ENCODE measurements around the gene ARHGDIG.
"Not testable (repeated sequence)": the region's sequence is repeated elsewhere in the genome, so short reads cannot be mapped to it uniquely, and the experiment has no call there.

Gene ARHGDIG

DNA sequence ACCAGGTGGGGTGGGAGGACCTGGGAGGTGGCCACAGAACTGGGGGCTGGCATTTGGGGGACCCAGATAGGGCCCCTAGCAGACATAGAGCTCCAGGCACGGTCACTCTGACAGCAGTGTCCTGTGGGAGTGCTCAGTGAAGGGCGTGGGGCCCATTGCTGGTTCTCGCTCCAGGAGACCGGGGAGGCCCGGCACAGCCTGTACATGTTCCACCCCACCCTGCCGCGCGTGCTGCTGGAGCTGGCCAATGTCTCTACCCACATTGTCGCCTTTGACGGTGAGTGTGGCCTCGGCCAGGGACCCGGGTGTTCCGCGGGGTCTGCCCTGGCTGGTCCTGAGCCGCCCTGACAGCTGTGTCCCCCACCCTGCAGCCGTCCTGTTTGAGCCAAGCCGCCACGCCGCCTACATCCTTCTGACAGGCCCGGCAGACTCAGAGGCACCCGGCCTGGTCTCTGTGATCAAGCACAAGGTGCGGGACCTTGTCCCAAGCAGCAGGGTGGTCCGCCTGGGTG lies 15.9 kb upstream of the ARHGDIG start:
- no peak for DNase-seq

DNA sequence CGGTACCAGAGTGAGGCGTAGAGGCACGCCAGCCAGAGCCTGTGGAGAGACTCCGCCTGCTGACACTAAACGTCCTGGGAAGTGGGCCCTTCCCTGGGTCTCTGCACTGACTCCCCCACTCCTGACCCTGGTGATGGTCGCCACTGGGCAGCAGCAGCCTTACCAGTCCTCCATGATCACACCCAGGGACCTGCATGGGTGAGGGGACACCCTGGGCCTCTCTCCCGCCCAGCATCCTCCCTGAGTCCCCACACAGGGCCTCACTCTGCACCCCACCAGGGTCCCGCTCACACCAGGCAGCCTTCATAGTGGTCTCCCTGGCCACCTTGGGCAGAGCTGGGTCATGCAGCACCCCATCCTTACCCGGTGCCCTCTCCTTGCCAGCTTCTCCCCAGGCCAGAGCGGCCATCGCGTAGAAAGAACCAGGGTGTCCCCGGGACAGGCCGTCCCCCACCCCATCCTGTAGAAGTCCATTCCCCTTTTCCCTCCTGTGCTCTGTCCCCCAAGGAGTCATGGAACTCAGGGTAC lies 15.3 kb upstream of the ARHGDIG start:
- no peak for DNase-seq

GRCh38 chr16:265711-266110 lies 14.7 kb upstream of the ARHGDIG start:
- no peak for DNase-seq

- DNase-seq = no peak
Observed at GRCh38 chr16:266258-267164, 13.9 kb upstream of the ARHGDIG start.

DNA sequence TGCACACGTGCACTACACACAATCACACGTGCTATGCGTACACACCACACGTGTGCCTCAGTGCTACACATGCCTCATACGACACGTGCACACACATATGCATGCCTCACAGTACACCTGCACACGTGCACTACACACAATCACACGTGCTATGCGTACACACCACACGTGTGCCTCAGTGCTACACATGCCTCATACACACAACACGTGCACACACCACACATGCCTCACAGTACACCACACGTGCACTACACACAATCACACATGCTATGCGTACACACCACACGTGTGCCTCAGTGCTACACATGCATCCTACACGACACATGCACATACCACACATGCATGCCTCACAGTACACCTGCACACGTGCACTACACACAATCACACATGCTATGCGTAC lies 12.8 kb upstream of the ARHGDIG start:
- not testable (repeated sequence) for DNase-seq

DNA sequence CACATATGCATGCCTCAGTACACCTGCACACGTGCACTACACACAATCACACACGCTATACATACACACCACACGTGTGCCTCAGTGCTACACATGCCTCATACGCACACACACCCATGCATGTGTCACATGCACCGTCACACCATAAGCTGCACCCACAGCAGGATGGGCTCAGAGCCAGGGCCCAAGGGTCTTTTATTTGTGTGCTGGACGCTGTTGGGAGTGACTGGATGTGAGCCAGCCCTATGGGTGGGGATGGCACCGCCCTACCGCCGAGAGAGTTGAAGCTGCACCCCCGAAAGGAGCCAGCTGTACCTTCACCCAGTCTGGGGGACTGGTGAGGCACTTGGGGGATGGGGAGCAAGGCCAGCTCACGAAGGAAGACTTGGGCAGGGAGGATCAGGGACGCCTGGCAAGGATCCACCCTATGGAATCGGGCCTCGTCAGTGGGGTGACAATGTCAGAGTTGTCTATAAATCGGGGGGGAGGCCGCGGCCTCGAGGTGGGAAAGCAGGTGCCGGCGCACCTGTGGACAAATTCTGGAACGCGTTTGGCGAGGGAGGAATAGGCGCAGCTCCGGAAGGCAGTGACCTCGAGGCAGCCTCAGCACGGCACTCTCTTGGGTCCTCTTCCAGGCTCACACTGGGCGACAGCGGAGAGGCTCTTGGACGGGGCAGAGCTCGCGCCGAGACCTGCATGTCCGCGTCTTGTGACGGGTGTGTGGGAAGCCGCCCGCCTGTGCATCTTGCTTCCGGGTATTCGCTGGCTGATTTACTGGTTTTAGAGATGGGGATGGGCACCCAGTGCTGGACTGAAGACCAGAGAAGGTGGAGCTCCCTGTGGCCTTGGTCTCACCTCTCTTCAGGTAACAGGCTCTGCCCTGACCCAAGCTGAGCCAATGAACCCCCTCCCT lies 12.0 kb upstream of the ARHGDIG start:
- DNase-seq = no peak

GRCh38 chr16:269061-269796 lies 11.2 kb upstream of the ARHGDIG start:
- DNase-seq = no peak

DNA sequence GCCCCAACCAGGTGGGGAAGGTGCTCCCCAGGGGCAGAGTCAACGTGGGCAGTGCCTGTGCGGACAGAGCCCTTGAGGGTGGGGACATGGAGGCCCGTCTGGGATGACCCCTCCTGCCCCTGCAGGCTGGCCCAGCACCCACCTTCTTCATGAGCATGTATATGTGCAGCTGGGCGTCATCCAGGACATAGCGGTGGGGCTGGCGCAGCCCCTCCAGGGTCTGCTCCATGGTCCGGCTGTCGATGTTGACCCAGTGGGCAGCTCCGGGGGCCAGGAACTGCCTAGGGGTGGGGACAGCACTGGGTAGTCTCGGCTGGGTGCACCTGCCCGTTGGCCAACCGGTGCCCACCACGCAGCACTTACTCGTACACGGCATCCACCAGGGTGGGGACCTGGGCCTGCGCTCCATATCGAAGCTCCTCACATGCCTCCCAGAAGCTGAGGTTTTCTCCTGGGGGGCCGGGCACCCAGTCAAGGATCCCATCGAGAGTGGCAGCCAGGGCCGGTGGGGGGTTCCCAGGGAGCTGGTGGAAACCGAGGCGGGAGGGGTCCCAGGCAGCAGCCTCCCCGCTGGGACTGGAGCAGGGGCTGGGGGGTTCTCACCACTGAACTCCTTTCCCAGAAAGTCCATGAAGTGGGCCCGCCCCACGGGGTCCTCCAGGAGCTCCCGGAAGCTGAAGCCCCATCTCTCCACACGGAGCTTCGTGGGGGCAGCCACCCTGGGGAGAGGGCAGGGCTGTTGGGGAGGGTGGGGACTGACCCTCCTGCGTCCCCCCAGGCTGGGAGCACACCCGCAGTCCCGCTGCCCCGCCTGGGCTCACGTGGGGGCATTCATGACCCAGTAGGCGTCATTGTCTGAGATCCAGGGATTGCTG lies 9.8 kb upstream of the ARHGDIG start:
- no peak for DNase-seq

- DNase-seq = no peak
Observed at GRCh38 chr16:272633-273546, 7.5 kb upstream of the ARHGDIG start.

DNA sequence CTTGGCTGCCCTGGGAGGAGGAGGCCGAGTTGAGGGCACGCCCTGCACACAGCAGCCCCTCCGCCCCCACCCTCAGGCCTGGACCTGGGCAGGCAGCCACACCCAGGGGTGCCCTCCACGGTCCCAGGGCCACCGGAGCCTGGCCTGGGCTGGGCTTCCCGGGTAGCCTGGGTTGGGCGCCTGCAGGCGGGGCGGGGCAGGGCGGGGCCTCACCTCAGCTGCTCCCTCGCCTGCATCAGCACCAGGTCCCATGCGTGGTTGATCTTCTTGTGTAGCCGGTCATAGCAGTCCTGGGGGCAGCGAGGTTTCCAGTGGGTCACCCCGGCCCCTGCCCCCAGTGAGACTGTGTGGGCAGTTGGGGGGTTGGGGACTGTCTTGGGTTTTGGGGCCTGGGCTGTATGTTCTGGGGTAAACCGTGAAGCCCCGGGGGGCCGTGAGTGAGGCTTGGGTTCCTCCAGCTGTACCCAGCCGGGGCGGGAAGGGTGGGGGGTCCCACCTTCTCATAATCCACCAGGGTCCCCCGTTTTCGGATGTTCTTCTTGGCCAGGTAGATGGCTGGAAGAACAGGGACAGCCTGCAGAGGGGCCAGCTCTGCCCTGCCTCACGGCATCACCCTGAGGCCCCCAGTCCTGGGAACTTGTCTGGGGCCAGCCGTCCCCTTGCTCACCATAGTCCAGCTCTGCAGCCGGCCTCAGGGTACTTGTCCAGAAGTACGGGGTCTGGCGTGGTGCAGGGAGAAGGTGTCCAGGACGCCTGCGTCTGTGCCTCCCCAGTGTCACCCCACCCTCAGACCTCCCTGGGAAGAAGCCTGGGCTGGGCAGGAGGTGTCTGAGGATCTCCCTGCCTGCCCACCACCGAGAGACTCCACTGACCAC lies 6.6 kb upstream of the ARHGDIG start:
- no peak for DNase-seq

DNA sequence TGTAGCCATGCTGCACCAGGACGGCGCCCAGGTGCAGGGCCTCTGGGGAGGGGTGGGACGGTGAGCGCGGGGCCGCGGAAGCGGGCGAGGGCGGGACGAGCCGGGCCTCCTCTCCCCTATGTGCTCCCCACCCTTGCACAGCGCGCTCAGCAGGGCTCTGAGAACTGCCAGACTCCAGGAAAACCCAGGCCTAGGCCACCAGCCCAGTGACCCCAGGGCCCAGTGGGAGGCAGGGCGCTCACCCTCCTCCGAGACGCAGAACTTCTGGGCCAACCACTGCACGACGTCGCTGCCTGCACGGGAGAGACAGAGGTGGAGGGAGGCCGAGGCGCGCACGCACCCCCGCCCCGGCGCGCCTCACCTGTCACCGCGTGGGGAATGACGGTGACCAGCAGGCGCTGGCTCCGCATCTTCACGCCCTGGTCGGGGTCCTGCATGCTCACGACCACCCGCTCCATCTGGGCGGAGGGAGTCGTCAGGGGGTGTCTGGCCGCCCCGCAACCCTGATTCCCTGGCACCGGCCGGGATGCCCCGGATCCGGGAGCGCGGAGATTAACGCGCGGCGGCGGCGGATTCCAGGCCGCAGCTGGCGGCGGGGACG lies 5.2 kb upstream of the ARHGDIG start:
- no peak for DNase-seq

DNA sequence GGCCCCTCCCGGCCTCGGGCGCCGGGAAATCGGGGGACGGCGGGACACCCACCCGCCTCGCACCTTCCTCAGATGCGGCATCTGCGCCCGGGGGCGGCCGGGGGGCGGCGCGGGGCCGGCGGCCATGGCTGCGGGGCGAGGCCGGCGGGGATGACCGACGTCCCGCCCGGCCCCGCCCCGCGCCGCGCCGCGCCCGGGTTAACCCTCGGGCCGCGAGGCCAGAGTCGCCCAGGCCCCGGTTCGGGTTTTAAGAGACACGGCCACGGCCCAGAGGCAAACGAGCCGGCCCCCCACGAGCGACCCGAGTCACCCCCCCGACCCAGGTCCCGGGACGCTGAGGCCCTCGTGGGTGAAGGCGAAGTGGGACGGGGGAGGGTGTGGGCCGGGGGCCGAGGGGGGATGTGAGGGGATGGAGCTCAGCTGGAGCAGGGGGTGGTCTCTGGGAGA lies 4.6 kb upstream of the ARHGDIG start, which contains the start of gene RGS11:
Gene RGS11 (minus strand): TSS at position 159 of the 447 bp plus-strand sequence. CDS start 33 bp downstream, at position 126.
- no peak for DNase-seq

GRCh38 chr16:276426-277077 lies 3.8 kb upstream of the ARHGDIG start:
- no peak for DNase-seq

DNA sequence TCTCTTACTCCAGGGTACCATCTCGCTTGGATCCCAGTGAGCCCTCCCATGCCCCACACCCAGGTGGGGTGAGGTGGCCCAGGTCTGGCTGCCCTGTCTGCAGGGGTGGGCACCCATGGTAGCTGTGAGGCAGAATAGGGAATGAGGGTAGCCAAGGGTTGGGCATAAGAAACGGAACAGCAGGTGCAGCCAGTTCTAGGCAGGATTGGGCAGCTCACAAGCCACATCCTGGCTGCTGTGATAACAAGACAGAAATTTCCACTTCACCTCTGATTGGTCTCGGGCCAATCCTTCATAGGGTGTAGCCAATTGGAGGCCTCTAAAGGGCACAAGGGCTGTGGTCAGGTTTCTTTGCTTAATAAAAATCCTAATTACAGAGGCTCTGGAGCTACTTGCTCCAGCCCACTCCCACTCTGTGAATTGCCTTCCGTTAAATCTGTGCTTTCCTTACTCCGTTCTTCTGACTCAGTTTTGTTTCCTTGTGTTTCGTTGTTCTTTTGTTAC lies 1.5 kb upstream of the ARHGDIG start:
- DNase-seq = no peak

DNA sequence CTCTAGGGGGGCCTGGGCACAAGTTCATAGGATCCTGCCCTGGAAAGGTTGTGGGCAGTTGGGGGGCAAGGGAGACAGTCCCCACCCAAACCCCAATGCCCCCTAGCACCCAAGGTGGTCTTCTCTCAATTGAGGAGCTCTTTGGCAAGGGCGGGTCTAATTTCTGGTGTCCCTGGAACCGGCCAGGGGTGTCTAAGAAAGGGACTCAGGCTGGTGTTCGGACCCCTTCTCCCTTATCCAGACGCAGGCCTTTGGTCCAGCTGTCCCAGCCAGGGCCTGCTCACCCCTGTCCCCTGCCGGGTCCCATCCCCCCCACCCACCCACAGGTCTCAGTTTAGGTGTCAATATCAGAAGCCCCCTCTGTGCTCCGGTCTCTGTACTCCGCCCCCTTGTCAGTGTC lies 860 bp upstream of the ARHGDIG start:
- no peak for DNase-seq

DNA sequence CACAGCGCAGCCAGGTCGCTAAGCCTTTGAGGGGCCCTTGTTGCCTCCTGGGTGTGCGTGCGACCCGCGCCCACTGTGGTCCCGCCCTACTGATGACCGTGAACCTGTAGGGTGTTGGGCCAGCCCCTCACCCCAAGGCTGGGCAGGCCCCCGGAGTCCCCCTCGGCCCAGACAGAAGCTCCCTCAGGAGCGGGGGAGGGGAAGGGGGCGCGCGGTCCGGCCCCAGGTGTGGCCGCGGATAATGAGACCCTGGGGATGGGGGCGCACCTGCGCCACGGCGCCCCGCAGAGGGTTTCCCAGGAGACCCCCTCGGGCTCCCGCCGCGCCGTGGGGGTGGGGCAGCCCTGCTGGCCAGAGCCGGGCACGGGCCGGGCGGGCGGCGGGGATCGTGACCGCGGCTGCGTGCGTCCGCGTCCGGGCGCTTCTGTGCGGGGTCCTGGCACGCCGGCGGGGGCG lies 358 bp upstream of the ARHGDIG start:
- DNase-seq = no peak

DNA sequence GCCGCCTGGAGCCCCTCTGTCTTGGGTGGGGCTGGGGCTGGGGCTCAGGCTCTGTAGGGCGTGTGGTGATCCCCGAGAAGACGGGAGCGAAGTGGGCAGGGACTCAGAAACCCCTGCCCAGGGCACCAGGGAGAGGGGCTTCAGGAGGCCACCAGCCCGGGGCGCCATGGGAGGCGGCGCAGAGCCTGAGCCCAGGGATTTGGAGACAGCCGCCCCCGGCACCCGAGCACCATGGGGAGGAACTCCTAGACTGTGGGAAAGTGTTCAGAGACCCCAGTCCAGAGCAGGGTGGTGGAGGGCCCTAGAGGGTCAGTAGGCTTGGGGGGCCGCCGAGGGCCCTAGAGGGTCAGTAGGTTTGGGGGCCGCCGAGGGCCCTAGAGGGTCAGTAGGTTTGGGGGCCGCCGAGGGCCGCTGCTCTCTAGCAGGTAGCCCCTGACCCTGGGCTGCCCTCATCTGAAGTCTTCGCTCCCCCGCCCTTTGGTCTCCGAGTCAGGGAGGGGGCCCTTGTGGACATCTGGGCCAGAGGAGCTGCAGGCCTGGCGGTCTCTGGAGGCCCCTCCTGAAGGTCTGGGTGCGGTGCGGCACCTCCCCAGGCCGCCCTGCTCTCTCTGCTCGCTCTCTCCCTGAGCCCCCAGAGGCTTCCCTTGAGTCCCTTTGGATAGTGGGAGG lies 734 bp downstream of the ARHGDIG start:
- no peak for DNase-seq
